SH-SY5Y (cell line): ENCODE data around the gene ARID2.

Experiments used
- GATA2 ChIP-seq: IDR thresholded peaks from 2 replicates; pipeline ENCODE4 v1.6.1; 2011; ENCODE audit warnings: mild to moderate bottlenecking, low read depth, low read length
- GATA3 ChIP-seq: IDR thresholded peaks from 2 replicates; pipeline ENCODE4 v1.6.1; 2011; ENCODE audit warnings: low read depth, mild to moderate bottlenecking, low read length, moderate library complexity

The ARID2 gene

GRCh38 chr12:45704968-45705367 lies 24.5 kb upstream of the ARID2 start:
- TF ChIP-seq GATA2 (no peak), GATA3 (no peak)

DNA sequence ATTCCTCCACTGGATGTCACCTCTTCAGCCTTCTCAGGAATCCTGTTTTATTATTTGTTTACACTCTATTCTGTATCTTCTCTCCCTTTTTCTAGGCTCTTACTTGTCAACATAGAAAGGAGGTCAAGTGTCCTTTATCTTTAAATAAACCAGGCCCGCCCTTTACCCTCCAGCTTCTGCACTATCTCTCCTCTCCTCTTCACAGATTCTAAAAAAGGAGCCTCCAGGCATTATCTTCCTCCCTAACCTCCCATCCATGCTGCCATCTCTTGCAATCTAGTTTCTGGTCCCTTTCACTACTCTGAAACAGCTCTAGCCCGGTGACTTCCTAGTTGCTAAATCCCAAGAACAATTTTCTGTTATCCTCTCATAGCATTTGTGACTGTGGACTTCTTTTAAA lies 24.1 kb upstream of the ARID2 start:
- no peak for TF ChIP-seq GATA2
- no peak for TF ChIP-seq GATA3

- TF ChIP-seq GATA3 = no peak
- no peak for TF ChIP-seq GATA2
Measured at GRCh38 chr12:45707241-45707857, 22.2 kb upstream of the ARID2 start.

GRCh38 chr12:45708363-45708762 lies 21.1 kb upstream of the ARID2 start:
- no peak for TF ChIP-seq GATA3
- no peak for TF ChIP-seq GATA2

DNA sequence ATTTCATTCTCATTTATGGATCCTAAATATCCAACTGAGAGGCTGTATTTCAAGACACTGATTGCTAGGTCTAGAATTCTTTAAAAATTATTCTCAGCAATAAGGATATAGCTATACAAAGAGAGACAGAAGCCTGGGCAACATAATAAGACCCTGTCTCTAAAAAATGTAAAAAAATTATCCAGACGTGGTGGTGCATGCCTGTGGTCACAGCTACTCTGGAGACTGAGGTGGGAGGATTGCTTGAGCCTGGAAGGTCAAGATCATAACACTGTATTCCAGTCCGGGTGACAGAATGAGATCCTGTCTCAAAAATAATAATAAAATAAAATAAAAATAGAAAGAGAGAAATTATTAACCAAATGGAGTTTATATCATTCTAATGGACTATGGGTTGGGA lies 20.6 kb upstream of the ARID2 start:
- TF ChIP-seq GATA2 = no peak
- no peak for TF ChIP-seq GATA3

DNA sequence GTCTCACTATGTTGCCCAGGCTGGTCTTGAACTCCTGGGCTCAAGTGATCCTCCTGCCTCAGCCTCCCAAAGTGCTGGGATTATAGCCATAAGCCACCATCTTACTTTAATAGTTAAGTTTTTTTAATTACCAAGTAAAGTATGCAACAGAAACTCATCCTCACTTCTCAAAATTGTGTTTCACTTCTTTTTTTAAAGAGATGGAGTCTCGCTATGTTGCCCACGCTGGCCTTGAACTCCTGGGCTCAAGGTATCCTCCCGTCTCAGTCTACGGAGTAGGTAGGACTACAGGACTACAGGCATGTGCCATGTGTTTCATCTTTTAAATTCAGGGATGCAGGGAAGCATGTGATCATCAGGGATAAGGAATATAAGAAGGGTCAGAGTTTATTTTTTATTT lies 17.2 kb upstream of the ARID2 start:
- TF ChIP-seq GATA2 = no peak
- TF ChIP-seq GATA3 = no peak

GRCh38 chr12:45713078-45713477 lies 16.4 kb upstream of the ARID2 start:
- TF ChIP-seq GATA3 (no peak), GATA2 (no peak)

- TF ChIP-seq GATA3 = no peak
- no peak for TF ChIP-seq GATA2
Measured at GRCh38 chr12:45718306-45718705, 11.2 kb upstream of the ARID2 start.

GRCh38 chr12:45720069-45720468 lies 9.4 kb upstream of the ARID2 start:
- TF ChIP-seq GATA2 = no peak
- no peak for TF ChIP-seq GATA3

GRCh38 chr12:45721369-45721768 lies 8.1 kb upstream of the ARID2 start:
- TF ChIP-seq GATA2 (no peak), GATA3 (no peak)

DNA sequence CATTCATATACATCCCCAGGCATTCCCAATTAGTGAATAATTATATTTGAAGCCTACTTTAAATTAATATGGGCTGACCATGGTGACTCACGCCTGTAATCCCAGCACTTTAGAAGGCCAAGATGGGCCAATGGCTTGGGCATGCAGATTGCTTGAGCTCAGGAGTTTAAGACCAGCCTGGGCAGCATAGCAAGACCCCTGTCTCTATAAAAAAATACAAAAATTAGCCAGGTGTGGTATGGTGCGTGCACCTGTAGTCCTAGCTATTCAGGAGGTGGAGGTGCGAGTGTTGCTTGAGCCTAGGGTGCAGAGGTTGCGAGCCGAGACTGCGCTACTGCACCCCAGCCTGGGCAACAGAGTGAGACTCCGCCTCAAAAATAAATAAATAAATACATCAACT lies 7.6 kb upstream of the ARID2 start:
- TF ChIP-seq GATA3 (no peak), GATA2 (no peak)

DNA sequence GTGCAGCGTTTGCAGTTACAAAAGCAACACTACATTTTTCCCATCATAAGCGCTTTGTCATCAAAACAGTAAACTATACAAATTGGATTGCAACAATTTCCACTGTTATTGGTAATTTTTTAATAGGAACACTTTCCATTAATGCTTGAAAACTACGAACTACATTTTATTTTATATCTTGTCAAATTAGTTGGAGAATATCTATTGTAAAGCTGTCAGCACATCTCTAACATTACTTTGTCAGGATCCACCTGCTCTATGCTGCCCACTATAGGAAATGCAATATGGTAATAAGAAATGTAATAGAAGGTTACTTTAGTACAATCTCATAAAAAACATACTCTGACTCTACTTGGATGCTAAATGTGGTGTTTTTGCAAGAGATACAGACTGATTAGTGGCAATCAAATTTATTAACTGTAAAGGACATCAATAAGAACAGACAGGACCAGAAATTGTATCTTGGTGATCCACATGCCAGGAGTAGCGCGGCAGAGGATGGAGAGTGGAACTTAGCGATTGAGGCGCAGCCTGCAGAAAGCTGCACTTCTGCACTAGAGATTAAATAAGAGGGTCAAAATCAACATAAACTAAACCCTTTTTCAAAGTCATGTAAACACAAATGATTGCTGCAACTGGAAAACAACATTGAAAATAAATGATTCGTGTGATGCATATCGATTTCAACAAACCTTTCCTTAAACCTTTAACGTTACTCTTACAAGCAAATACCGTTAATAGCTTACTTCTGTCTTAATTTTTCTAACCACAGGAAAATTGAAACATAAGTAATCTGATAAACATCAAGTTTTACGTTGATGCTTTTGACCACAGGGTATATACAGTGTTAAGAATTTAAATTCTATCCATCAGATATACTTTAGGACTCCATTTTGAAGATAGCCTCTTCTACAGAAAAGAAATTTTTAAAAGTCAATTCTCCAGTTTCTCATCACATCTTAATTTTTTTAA lies 3.6 kb upstream of the ARID2 start:
- TF ChIP-seq GATA2 (no peak), GATA3 (no peak)

GRCh38 chr12:45726603-45727300 lies 2.8 kb upstream of the ARID2 start:
- no peak for TF ChIP-seq GATA2
- no peak for TF ChIP-seq GATA3

DNA sequence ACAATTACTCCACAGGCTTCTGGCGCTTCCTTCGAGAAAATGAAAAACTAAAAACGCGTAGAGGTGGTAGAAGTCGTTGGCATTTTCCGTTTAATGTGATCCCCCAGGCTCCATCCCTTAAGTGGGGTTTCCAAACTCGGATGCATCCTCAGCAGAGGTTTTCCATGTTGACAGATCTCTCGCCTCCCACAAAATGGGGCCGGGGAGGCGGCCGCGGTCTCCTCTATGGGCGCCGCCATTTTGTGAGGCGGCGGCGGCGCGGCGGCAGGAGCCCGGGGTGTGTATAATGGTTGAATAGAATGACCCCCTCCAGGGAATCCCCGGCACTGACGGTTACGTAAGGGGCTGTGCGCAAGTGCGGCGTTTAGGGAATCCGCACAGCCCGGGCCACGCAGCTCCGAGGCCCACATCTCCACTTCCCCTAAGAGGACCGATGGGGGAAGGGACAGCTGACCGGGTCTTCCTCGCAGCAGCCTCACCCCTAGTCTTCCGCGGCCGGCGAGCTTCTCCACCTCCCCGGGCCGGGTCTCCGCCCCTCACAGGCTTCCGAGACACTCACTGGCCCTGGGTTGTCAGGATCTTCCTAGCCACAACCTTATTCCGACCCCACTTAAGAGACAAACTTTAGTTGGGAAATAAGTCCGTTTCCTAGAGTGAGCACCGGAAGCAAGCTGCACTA lies 2.1 kb upstream of the ARID2 start:
- TF ChIP-seq GATA2 (no peak), GATA3 (no peak)
